Measurements from ENCODE around the gene FOXP1.

DNA sequence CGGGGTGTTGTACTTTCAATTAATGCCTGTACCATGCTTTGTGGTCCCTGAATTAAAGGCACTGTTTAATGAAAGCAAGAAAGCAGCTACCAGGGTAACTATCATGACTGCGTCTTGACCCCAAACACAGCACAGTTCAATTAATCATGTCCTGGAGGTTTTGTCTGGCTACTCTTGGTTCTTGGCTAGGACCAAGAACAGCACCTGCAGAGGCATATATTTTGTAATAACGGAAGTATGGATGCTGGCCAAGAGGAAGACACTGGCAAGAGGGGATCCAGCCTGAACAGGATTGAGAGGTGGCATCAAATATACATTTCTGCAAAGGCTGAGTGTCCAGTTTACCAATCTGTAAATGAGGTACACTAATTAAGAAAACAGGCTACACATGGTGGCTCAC lies 119.9 kb downstream of the FOXP1 start:
- TF ChIP-seq, protein P1, sequence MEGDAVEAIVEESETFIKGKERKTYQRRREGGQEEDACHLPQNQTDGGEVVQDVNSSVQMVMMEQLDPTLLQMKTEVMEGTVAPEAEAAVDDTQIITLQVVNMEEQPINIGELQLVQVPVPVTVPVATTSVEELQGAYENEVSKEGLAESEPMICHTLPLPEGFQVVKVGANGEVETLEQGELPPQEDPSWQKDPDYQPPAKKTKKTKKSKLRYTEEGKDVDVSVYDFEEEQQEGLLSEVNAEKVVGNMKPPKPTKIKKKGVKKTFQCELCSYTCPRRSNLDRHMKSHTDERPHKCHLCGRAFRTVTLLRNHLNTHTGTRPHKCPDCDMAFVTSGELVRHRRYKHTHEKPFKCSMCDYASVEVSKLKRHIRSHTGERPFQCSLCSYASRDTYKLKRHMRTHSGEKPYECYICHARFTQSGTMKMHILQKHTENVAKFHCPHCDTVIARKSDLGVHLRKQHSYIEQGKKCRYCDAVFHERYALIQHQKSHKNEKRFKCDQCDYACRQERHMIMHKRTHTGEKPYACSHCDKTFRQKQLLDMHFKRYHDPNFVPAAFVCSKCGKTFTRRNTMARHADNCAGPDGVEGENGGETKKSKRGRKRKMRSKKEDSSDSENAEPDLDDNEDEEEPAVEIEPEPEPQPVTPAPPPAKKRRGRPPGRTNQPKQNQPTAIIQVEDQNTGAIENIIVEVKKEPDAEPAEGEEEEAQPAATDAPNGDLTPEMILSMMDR (IDR thresholded peaks at IDR 0.05) = no peak
- TF ChIP-seq POLR2AphosphoS5 (IDR thresholded peaks at IDR 0.05) (no peak), POLR2A (IDR thresholded peaks at IDR 0.05) (no peak), EP300 (IDR thresholded peaks at IDR 0.05) (no peak)
